C4-2B (cell line): ENCODE measurements around the gene INAFM2.

ENCODE experiments used
- H3K27ac ChIP-seq: fragments of 450-650 bp; 2 replicates; pipeline ENCODE4 v1.5.1; 2017
- CTCF ChIP-seq: fragments of 450-650 bp; conservative IDR thresholded peaks from 2 replicates; pipeline ENCODE4 v1.5.1; 2017; ENCODE audit warnings: mild to moderate bottlenecking
- ZFX ChIP-seq: fragments of 450-650 bp; IDR thresholded peaks from 2 replicates; pipeline ENCODE4 v1.6.1; 2017

Gene INAFM2

GRCh38 chr15:40372981-40373380, 49.5 kb downstream of the INAFM2 start:
- no peak for TF ChIP-seq ZFX
- TF ChIP-seq CTCF, result no peak

More at GRCh38 chr15:40372981-40373380, 49.5 kb downstream of the INAFM2 start:
- no peak overlapping the region for H3K27ac ChIP-seq
